NOMO-1 treated with dmso at 0.1 percent for 144 hours (cell line): Measurements from ENCODE around the gene VILL.

ENCODE experiments used
- DNase-seq: peaks from one replicate; lab custom pipeline; 2025; ENCODE audit not compliant: unreplicated experiment; lab: John Stamatoyannopoulos, UW

The VILL gene

DNA sequence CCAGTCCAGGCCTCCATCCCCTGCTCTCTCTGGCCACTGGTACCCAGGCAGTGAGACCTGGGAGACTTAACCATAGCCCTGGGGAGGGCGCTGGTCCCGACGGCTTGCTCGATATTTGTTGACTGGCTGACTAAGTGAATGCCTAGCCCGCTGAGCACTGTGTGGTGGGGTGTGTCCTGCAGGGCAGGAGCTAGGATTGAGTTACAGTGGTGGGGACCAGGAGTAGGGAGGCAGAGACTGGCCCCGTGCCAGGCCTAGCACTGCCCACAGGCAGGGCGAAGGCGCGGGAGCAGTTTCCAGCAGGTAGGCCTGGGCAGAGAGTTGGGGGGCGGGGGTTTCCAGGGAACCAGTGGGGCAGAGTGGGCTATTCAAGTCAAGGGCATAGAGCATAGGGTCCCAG lies at the start of gene VILL:
VILL (plus strand) TSS at position 260 of the 400 bp plus-strand sequence. CDS start 2,887 bp downstream, outside the sequence.
- DNase-seq: no peak

DNA sequence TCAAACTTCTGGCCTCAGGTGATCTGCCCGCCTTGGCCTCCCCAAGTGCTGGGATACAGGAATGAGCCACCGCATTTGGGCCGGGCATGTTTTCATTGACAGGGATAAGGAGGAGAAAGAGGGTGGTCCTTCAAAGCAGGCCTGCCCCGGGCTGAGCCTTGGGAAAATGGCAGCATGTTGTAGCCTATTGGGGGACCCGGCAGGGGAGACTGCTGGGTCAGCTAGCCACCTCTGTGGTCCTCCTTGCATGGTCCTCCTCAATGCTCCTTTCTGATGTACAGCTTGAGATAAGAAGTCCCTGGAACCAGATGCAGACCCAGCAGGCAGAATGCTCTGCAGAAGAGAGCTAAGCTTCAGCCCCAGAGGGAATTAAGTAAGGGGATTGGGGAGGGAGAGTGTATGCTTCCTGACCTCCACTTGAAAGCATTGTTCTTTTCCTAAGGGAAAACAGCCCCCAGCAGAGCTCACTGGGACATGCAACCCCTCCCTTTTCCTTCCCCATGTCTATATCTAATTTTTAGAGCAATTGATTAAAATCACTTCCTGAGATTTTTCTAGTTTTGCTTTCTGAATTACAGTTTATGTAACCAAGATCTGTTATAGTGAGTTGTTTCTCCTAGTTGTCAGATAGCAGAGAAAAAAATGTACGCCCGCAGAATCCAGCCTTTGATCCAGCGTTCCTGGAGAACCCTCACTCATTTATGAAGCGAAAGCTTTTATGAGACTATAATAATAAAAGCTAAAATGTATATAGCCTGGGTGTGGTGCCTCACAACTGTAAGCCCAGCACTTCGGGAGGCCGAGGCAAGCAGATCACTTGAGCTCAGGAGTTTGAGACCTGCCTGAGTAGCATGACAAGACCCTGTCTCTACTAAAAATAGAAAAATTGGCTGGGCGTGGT lies 48.7 kb upstream of the VILL start:
- DNase-seq: no peak

DNA sequence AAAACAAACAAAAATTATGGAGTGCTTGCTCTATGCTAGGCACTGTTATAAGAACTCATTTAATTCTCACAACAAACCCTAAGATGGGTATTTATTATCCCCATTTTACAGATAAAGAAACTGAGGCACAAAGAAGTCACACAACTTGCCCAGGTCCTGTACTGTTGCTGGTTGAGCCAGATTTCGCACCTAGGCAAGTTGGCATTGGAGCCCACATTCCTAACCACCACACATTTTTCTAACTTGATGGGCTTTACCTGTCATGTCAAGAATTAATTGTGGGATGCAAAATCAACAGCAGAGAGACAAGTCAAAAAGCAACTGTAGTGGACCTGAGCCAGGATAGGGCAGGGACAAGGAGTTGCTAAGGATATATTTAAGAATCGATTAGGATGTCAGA lies 47.9 kb upstream of the VILL start:
- DNase-seq: no peak

DNA sequence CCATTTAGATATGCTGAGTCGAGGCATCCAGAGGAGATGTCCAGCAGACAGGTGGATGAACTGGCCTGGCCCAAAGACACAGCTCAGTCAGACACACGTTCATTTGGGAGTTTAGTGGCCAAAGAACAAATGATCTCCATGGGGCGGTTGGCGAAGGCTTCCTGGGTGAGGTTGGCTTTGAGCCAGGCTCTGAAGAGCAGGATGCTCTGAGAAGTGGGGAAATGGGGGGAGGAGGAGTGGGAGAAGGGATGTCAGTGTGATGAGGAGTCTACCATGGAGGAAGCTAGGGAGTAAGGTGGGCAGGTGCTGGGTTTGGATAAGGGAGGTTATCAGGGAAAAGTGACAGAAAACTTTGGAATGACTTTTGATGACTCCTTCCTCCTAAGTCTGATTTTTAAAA lies 47.5 kb upstream of the VILL start:
- DNase-seq: no peak

DNA sequence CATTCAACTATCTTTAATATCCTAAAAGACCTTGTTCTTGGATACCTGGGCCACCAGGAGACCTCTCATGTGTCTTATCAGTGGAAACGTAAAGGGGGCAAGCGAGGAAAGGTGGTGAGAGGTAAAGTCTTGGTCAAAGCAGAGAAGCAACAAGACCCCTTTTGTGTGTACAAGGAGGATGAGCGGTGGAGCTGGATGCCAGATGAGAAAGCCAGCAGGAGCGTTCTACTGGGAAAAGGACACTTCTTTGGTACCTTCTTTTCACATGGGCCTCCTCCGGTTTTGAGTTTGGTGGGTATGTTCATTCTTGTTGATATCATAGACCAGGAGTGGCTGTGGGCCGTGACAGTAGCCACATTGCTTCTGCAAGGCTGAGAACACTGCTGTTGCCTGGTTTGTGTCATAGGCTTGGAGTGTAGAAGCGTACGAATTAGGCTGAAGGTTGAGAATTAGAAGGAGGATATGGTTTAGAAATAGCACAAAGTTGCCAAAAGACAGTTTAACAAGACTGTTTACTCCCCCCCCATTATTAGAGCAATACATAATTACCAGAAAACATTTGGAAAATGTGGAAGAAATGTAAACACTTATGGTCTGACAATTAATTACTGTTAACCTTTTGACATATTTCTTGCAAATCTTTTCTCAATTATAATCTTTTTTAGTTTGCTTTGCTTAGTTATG lies 46.8 kb upstream of the VILL start:
- DNase-seq: no peak

DNA sequence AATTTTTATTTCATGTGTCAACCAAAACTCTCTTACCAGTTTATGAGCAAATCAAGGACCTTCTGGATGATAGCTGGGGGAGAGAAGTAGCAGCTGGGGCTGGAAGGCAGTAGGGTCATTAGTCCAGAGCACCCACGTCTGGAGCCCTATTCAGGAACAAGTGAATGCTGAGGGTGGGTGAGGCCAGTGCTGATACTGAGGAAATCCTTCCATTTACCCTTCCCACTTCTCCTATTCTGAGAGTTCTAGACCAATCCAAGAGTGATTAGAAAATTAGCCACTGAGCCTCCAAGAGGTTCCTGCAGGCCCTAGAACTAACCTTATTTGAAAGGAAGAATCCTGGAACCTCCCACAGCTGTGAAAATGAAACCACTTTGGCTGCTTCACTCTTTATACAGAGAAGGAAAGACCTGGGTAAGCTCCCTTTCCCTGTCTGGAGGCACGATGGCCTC lies 46.2 kb upstream of the VILL start:
- DNase-seq: no peak

DNA sequence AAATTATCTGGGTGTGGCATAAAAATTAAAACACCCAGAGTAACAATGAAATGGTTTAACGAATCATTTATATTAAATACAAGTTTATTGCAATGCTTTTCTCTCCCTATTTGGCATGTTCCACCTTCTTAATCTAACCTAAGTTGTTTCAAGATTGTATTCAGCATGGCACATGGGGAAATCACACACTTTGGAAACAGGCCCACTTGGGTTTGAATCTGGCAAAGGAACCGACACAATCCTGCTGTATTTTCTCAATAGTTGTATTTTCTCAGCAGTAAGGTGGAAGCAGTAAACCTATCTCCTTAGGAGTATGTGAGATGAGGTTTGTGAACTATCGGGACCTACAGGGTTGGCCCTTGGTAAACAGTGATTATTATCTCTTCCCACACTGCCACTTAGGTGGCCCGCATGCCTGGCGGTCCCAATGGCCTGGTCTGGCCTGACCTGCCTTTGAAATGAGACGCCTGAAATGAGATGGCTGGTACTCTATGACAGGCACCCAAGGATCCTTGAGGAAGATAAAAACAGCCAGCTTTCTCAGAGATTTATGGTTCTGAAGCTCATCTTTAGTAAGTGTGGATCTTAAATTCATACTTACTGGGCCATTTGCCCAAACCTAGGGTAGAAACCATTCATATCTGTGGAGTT lies 45.3 kb upstream of the VILL start:
- no peak for DNase-seq

DNA sequence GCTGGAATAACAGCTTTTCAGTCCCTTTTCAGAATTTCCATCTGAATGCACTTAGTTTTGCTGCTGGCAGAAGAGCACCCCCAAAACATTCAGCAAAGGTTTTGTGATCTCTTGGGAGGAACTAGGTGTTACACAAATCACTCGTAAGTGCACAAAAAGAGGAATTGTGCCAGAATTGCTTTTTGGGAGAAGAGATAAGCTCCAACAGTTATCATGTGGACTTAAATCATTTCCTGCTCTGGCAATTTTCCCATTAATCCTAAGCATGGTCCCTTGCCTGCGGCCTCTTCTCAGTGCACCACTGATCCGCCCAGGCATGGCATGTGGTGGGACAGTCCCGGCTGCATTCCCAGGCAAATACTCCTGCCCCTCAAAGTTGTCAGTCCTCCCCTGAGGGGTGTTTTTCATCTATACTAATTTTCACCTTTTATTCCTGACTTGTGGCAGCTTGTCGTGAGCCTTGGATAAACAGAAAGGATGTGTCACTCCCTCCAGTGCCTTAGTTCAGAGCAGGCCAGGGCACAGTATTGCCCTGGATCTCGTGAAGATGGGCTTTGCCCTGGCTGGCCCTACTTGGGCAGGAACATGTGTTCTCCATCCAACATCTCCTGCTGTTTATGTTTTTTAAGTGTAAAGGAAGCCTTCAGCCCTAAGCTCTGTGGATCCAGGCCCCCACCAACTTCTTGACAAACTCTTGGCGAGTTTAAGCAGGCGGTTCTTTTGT lies 44.6 kb upstream of the VILL start:
- DNase-seq: no peak

DNA sequence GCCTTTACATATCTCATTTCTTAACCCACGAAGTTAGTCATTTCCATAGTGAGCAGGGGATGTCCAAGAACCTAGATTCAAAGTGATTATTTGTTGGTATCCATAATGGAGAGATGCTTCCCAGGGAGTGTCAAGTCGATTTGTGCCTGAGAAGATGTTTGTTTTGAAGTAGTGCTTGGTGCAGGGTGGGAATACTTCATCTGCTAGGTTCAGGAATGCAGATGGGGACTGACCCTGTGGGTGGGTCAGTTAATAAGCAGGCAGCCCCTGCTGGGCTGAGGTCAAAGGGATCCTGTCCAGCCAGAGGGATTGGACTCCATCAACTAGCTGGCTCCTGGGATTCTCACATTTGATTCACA lies 44.1 kb upstream of the VILL start:
- DNase-seq: no peak

DNA sequence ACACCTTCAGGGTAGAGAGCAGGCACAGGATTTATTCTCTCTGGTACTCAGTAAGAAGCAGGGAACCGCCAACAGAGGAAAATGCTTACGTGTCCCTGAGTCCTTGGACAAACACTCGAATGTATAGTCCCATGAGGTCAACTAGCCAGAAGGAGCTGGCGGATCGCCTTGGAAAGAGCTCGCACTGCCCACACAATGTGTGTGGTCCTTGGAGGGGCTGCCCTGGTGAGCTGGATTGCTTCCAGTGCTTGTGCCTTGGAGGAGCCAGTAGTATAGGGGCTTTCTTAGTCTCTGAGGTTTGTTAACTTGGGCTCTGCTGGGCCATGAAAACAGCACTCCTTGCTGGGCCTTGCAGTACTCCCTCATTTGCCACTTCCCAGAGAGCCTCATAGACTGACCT lies 40.7 kb upstream of the VILL start:
- DNase-seq: no peak

DNA sequence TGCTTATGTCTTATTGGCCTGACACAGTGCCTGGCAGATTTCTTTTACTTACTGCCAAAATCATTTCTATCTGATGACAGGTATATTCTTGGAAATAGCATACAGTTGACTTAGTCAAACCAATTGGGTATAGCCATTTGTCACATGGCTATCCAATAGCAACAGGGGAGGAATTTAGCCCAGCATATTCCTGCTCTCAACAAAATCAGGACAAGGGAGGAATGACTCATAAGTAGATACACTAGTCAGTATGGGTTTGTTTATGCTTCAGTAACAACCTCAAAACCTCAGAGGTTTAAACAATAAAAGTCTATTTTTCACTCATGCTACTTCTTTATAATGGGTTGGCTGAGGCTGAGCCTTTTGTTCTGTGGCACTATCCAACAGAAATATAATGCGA lies 38.0 kb upstream of the VILL start:
- DNase-seq: no peak

DNA sequence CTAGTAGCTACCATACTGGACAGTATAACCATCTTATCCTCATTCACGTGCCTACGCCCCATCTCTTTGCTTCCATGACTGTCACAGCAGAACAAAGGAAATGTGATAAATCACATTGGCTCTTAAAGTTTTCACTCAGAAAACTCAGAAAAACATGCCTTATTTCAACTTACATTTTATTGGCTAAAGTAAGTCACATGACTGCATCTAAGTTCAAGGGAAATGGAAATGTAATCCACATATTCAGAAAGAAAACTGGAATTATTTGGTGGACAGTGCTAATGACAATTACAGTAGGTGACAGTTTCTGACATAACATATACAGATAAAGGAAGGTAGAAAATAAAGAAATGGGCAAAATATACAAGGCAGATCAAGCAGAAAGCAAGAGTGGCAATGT lies 37.4 kb upstream of the VILL start:
- no peak for DNase-seq

DNA sequence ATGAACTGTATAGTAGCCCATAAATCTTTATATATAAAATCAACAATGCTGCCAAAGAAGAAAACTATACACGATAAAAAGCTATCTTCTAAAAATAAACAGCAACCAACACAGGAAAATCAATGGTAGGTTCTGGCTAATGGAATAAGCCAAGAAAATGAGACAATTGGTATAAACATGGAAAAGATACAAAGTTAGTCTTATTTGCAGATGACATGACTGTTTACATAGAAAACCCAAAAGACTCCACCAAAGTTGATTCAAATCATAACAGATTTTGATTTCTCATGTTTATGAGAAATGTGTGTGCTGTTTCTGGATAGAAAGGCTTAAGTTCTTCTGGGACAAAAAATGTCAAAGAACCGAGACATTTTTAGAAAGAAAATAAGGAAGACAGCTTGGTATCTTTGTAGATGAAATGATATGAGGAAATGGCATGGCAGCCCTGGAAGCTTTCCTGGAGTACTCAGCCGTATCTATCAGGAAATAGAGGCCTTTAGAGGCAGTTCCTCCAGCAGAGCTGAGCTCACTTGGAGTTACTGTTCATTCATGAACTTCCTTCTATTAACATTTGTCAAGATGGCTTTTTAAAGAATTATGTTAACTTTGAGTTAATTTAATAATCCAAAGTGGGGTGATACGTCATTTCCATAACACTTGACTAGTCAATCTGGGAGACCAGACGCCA lies 36.7 kb upstream of the VILL start:
- DNase-seq: no peak

DNA sequence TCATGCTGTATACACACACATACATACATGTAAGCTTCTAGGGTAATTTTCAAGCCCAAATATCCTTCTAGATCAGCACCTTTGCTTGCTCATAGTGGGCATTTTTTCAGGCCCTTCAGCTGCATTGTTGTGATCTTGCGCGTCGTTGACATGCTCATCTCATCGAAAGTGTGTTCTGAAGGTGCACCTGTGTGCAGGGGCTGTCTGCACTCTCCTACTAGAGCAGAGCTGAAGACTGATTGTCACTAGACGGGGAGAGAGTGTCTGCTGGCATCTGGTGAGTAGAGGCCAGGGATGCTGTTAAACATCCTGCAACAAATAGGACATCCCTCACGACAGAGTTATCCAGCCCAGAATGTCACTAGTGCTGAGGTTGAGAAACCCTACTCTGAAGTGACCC lies 35.7 kb upstream of the VILL start:
- no peak for DNase-seq

DNA sequence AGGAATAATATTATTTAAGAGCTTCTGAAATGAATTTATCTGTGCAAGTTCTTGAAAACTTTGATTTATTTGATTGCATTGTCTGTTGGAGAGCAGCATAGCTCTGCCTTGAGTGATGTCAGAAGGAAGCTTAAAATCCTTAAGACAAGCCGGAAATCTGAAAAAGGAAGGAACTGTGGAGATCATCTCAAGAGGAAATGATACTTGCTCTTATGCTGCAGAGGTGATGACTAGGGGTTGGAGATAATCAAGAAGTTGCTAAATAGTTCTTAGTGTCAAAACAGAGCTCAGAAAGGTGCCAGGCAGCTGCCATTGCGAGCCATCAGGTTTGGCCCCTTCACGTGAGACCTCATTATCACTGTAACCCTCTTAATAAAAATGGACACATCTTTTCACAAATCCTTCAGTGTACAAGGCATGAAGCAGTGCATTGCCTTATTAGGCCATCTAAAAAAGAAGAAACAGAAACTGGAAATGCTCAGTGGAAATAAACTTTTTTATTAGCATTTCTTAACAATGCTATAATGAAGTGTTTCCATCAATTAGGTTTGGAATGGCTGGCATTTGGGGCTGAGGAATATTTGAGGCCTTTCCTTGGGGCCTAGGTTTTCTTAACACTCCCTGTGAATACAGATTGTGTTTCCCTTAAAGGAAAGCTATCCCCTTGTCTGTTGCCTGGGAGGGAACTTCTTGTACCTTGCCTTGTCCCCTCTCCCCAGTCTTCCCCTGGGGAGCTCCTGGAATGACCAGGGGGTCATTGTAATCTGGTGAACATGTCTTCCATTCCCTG lies 34.5 kb upstream of the VILL start:
- DNase-seq: peak; percentile 87

DNA sequence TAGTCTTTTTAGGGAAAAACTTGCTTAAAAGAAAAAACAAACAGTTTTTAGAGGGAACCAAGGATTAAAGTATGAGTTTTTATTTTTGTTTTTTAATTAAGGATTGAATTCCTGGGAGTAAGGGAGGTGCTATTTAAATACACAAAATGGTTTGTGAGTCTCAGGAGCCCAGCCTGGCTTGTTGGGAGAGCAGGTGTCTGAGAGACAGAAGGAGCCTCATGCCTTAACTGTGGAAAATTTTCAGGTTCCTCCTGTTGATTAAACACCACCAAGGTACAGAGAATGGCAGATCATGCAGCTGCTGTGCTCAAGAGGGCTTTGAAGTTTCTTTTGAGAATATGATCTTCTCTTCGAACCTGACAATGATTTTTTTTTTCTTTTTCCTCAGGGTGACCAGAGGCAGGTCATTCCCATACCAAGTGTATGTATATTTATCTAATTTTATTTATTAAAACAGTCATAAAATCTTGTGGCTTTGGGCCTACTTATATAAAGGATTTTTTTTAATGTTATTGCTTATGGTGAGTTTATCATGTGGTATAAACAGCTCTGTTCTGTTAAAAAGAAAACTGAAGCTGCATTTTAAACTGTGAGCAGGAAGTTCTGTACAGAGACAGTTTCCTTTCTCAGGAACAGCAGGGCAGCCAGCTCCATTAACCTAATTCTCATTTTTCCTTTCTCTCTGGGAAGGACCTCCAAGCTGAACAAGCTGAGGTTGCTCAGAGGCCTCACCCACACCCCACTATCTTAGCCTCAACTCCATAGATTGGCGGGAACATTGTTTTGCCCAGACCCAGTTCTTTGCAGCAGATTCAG lies 33.7 kb upstream of the VILL start:
- no peak for DNase-seq

DNA sequence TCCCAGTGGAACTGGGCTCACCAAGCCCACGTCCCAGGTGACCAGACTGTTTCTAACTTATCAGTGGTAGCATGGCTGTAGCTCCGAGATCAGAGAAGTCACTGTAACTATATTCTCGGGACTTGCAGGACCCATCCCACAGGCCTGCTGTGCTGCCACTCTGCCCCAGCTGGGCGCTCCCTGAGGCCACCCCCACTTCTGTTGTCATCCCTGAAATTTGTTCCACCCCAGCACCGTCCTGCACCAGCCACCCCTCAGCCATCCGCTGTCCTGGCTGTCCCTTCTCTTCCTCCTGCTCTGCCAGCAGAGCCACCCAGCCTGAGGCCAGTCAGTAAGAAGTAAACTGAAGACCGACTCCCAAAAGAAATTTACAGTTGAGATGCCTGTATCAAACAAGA lies 33.0 kb upstream of the VILL start:
- no peak for DNase-seq

DNA sequence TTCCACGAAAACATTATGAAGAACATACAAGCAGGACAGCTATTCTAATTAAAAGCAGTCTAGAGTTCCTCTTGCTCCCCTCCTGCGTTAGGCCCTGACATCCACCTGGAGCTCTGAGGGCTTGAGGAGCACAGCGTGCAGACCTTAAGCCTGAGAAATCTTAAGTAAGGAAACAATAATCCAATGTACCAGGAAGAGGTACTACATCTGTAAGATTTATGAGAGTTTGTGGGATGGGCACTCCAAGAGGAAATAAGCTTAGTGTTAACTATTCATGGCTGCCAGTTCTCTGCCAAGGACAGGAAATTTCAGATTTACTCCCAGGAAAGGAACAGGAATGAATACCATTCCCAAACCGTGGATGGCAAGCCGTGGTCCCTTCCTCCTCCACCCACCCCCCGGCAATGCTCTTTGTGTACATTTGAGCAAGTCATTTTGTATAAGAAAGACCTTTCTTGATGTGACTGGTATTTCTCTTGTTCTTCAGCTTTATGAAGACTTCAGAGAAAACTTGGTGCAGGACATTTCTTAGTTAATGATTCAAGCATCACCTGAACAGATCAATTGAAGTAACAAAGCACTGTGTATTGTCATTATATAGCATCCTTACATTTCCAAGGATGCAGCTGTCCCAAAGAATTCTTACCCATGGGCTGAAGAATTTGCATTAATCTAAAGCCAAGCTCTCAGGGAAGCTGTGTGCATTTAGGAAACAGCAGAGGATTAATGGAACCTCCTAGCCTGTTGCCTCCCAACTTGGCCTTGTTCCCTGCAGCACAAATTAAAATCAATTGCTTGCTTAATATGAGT lies 28.8 kb upstream of the VILL start:
- DNase-seq: no peak
